ENCODE data around the gene HJURP. TPM values are rescaled to one million over a fixed set of nuclear protein-coding genes. Genes with fewer than 3 reads are reported as not detected.

HJURP gene
- polyA plus RNA-seq, 5 donors = 15.4 to 48.8 (median 28.9) TPM

DNA sequence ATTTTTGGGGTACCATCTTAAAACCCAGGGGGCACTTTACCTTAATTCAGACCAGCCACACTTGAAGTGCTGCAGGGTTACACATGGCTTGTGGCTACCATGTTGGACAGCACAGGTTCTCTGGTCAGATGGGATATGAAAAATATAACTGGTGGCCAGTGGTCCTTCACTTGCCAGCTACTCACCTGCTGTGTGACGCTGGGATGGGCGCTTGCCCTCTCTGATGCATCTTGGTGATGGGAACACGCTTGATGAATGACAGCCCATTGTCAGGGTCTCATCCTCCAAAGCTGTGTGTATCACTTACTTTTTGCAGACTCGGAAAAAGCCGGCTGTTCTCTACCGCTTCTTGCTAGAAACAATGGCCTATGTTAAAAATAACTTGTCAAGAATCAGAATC, 22.5 kb downstream of the HJURP start:
- no peak for DNase-seq

DNA sequence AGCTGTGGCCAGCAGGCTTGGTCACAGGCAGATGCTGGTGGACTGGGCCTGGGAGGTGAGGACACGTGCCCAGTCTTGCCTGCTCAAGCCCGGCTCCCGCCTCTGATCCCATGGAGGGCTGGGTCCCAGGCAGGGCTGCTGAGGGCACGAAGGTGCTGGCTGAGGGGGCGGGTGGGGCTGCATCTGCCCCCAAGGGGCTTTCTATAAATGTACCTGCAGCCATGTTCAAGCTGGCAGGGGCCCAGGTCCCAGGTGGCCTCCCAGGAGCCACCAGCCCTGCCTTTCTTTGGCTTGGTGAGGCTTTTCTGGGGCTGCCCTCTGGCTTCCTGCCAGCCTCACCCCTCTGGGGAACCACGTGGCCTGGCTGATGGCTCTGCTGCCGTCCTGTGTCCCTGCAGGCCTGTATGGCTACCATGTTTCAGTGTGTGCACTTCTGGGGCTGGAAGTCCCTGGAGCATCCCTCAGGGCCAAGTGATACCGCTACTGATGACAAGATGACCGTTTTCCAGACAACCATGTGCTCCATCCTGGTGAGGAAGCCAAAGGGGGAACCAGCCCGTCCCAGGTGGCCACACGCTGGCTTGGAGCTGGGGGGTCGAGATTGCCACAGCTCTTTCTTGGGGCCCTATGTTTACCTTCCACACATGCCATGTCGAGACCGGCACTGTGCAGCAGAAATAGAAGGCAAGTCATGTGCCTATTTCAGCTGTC, 23.2 kb downstream of the HJURP start:
- no peak for DNase-seq

DNA sequence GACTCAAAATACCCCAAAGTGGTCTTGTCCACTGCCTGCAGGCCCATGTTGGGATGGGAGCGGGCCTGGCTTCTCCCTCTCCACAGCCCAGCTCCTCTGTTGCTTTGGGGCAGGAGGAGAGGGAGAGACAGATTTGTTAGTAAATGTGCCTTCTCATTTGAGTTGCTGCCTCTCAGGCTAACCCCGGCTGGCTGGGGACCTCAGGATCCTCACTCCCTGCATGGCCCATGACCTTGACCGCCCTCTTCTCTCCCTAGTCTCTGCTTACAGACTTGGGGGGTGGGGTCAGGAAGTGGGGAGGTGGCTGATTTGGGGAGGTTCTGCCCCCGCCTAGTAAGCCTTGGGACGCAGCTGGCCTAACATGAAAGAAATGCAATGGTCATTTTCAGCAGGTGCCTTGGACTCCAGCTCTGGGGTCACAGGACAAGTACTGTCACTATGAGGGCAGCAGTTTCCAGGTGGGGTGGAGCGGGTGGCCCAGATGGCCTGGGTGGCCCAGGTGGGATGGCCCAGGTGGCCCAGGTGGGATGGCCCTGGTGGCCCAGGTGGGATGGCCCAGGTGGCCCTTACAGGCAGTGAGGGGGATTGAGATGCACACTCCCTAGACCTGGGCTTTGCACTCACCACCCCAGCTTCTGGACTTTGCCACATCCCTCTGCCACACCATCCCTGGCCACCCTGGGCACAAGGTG, 24.1 kb downstream of the HJURP start:
- no peak for DNase-seq

DNA sequence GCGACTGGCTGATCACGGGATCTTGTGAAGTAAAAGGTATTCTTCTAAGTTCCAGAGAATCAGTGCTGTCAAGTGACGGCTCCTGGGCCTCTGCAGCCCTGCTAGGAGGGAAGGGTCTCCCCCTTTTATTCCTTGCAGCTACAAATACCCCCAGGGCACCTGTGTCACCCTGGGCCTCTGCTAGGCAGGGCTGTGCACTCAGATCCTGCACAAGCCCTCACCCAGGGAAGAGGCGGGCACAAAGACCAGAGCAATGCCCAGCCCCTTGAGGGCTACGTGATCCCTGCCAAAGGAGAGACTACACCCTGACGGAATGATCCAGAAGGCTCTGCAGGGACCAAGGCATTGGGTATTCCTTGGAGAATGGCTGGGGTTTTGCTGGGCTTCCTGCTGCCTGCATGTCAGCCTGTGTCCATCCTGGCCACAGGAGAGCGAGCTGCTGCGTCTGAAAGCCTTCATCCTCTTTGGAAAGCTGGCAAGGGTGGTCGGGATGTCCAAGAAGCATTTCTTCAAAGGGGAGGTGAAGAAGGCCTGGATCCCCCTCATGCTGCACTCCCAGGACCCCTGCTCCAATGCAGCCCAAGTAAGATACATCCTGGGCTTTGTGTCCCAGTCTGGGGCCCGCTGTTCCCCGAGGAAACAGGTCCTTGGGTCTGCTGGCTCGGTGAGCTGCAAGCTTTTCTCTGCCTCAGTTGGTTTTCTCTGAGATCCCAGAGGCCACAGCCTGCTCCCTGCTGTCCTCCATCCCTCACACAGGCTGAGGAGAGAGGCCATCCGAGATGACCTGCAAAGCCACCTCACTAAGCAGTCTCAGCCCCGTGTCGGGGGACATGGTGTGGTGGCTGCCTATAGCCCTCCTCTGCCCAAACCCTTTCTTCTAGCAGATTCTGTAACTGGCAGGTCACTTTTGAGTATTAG, 24.9 kb downstream of the HJURP start:
- DNase-seq = no peak

DNA sequence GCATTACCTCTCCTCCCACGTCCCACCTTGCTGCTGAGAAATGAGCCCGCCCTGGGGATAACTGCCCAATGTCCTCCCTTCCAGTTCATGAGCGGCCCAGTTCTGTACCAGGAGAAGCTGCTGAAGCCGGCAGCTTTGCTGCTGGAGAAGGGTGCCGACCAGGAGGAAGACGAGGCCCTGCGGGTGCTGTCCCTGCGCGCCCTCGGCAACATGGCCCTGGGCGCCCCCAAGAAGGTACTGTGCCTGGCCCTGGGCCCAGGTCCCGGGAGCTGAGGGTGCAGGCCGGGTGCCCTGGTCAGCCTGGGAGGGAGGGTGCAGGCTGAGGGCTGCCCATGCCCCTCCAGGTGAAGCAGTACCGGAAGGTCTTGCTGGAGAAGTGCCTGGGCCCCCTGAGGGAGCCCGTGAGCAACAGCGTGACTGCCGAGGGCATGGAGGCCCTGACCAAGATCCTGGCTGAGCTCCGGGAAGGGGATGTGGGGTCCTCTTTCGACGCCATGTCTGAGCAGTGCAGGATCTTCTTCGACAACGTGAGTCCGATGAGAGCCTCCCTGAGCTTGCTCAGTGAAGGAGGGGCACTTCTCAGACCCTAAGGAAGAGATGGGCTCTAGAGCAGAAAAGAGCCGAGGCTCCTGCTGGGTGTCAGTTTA, 25.7 kb downstream of the HJURP start:
- no peak for DNase-seq

DNA sequence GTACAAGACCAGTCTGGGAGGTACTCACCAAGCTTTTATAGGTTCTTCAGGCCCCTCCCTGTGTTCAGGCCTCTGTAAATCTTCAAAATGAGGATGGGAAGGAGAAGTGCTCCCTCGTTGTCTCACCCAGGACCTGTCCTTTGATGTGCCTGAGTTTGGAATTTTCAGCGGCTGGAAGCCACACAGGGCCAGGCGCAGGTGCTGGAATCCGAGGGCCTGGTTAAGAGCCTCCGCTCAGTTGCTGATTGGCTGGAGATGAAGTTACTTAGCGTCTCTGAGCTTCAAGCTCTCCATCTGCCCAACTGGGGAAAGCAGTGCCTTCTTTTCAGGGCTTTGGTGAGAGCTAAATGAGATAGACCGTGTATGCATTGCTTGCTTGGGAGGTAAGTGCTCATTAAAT, 30.0 kb downstream of the HJURP start:
- DNase-seq = no peak

DNA sequence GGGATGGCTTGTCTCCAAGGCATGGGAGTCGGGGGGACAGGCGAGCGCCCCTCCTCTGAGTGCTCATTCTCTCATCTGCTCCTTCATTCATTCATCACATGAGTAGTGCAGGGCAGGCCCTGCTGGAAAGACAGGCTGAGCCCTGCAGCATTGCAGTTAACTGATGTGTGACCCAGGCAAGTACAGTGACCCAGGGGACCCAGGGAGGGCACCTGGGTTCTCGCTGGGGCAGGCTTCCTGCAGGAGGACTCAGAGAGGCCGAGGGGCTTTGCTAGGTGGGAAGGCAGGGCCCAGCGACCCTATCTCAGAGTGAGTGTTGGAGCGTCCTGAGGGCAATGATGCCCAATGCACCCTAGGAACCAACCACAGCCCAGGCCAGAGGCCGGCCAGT, 30.6 kb downstream of the HJURP start:
- DNase-seq = no peak

DNA sequence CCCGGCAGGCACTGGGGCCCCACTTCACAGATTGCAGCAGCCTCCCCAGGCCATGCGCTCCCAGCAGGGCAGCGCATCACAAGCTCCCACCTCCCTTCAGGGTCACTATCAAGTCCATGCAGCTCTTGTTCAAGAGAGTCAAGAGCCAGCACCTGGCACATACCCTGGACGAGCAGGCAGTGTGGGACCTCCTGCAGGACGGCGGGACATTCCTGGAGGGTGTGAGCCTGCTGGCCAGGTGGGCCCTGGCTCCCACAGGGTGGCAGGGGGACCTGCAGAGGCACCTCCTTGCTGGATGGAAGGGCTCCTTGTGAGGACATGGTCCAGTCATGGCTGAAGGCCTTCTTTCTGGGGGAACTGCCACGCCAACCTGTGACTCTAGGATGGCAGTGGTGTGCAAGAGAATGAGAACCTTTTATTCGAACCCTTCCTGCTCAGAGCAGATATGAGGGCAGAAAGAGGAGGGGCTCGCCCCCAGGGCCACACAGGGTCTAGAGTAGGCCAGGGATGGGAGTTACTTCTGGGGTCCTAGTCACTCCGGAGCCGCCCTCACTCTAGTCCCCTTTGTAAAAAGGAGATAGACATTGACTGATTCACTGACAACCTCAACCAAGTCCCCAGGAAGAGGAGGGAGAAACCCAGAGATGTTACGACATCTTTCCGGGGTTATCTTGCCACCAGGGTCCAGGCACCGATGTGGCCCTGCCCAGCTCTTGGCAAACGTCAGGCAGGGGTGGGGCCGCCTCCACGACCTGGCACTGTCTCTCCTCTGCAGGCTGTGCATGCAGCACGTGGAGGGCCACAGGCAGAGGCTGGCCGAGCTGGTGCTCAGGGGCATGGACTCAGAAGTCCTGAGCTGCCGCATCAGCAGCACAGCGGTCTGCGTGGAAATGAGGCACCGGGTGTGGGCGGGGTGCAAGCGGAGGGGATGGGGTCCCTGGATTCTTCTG, 31.3 kb downstream of the HJURP start:
- DNase-seq = no peak

DNA sequence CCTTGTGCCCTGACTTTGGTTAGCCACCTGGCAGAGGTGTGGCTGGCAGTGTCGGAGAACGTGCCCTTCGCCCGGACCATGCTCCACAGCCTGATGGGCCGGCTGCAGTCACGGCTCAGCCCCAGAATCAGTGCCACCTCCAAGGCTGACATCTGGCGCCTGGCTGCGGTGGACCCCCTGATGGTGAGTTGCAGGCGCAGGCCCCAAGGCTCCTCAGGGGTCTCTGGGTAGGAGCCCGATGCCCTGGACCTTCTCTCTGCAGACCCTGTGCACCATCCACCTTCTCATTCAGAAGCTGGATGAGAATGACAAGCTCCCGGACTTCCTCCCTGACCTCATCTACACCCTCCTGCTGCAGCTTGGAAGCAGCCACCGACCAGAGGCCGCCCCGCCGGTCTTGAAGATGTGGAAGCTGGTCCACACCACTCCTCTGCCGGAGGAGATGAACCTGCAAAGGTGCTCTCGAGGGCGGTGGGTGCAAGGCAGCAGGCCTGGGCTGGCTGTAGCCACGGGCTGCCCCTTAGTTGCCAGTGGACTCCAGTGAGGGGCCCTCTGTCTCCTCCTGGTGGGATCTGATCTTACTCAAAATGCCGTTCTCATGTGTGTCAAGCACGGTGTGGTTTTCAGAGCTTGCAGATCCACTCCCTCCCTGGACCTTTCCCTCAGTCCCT, 32.1 kb downstream of the HJURP start:
- no peak for DNase-seq

DNA sequence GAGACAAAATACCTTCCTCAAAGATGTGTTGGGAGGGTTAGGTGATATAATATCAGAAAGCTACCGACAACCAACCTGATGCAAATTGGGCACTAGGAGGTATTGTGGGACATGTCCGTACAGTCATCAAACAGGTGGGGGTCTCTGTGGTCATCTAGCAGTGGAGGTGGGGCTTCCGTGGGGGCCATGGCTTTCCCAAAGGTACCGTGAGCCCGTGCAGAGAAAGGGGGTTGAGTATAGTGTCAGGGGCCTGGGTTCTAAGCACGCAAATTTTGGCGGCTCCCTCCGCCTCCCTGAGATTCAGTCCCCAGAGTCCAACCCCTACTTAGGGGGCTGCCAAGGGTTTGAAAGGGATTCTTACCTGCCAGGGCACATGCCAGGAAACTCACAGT, 32.6 kb downstream of the HJURP start:
- no peak for DNase-seq

DNA sequence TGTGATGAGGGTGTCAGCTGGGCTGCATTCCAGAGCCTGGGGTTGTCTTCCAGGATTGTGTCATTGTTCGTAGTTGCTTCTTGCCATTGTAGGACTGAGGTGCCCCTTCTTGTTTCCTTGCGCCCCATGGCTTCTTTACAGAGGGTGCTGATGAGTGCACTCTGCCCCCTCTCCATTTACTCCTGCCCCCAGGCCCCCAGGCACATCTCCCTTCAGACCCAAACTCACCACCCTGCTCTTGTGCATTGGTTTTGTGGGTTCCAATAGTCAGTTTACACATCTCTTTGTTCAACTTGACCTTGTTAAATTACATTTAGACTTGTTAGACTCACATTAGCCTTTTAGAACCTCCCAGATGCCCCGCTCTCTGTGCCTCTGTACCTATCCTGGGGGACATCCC, 33.1 kb downstream of the HJURP start:
- DNase-seq = no peak

DNA sequence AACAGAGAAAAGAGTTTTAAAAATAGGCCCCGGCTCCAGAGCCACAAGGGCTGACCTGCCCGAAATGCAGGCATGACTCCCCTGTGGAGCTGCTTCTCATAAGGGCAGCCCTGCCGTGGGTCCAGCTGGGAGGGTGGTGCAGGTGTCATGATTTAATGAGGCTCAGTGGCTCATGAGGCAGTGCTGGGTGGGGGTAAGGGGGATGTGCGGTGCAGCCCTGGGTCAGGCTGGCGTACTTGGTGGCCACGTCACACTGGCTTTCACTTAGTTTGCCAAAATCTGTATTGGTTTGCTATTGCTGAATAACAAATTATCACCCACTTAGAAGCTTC, 33.6 kb downstream of the HJURP start:
- no peak for DNase-seq

DNA sequence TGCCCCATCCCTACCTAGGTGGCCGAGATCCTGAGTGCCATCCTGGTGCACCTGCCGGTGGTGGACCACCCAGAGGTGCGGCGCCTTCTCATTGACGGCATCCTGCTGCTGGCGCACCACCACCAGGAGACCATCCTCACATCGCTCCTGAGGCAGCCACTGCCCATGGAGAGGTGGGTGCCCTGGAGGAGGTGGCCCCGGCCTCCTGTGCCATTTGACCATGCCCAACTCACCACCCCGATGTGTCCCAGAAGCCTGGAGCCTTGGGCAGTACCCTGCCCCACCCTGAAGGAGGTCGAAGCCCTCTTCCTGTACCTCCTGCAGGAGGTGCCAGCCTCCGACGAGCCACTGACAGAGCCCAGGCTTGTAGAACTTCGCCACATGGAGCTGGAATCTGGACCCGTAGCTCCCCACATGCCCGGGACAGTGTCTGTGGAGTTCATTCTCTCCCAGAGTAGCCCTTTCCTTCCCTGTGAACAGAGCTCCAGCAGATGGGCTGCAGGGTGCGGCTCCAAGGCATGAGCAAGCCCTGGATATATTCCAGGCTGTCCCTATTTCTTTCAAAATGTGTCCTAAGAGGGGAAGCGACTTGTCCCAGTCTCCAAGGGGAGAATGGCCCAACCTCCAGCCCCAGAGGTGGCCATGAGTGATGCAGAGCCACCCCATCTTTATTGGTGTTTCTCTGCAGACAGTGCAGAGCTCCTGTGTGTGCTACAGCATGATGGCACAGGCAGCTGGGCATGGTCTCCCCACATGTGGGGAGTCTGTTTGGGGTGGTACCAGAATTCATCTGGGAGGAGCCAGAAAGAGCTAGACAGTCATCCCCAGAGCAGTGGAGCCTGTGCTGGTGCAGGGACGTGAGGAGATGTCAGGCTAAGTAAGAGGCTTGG, 34.2 kb downstream of the HJURP start:
- no peak for DNase-seq

DNA sequence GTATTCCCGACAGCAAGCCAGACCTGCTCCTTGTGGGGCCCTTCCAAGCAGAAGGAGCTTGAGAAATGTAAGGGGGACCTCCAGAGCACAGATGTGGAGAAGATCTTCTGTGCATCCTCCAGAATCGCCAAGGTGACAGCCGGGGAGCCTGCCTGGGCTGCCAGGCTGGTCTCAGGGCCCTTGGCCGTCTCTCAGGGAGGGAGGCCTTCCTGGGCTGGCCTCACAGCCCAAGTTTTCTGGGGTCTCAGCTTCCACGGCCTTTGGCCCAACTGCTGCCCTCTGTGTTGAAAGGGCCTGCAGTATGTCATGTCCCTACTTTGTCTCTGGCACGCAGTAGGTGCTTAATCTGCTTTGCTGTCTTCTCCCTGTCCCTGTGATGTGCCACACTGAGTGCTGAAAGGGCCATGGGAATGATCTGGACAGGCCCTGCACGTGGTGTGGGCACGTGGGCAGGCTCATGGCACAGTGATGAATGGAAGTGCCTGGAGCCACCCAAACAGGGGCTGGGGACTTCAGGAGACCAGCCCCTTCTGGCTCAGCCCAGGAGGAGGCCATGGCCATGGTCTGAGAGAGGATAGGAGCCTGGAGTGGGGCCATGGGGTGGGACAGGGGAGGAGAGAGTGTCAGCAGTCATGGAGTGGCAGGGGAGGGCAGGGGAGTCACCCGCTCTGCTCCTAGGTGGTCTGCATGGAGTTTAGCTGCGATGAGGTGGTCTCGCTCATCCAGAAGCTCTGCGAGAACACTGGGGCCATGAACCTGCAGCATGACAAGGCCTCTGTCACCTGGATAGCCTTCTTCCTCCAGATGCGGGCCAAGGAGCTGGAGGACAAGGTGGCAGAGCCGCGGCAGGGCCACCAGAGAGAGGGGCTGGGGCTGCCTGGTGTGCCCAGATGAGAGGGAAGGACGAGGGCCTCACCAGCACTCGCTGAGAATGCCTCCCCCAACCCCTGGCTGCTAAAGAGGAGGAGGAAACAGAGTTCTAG, 35.4 kb downstream of the HJURP start:
- no peak for DNase-seq

DNA sequence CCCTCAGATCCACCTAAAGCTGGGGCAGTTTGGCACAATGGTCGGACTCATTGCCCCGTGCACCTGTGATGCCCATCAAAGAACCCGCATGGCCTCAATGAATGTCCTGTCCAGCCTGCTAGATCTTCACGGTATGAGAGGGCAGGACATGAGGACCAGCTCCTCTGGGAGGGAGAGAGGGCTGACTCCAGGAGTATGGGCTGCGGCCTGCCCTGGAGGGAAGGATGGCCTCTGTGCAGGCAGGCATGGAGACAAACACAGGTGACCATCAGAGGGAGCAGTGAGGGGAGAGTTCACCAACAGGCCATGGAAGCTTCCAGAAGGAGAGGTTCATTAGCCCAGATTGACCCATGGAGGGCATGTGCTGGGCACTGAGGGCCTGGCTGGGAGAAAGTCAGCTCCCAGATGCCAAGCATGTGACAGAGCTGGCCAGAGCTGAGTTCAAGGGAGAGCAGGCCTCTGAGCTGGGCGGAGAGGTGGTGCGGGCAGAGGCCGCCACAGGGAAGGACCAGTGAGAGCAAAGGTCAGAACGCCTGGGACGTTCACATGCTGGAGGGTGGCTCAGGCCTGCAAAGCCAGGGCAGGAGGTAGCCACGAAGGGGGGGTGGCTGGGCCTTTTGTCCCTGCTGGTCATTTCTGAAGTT, 36.2 kb downstream of the HJURP start:
- no peak for DNase-seq

DNA sequence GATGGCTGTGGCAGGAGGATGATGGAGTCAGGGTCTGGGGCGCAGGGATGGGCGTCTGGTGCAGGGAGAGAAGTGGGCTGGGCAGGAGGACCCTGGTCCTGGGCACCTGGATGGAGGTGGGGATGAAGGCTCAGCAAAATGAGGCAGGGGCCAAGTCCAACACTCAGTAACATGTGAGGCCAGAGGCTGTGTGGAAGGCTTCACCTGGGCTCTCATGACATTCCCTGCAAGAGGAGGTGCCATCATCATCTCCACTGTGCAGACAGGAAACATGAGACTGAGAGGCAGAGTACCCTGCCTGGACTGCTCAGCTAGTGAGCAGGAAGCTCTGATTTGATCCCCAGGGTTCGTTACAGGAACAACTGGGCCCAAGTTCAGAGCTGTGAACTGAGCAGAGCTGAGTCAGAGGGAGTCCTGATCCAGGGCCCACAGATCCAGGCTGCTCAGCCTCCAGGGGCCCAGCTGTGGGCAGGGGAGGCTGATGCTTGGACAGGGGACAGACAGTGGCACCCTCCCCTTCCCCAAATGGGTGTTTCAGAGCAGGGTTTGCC, 36.9 kb downstream of the HJURP start:
- no peak for DNase-seq

DNA sequence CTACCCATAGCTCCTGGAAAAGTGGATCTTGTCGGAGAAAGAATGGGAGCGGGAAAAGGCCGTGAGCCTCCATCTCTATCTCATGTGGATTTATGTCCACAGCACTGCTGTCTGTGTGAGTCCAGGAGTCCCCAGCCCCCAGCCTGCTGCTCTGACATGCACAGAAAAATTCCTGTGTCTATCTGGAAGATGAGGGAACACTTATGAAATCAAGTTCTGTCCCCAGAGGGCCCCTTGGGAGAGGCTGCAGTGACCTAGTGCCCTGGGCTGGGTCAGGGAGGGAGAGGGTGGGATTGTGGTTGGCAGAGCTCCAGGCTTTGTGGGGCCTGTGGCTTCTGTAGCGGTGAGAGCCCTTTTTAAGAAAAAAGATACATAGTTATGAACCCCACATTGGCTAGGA, 37.6 kb downstream of the HJURP start:
- no peak for DNase-seq

All from right lung (tissue), 5 donors.